Small intestine (tissue), 7 donors: ENCODE results near the gene ALDH8A1. TPM values are rescaled to one million over a fixed set of nuclear protein-coding genes. Genes with fewer than 3 reads are reported as not detected.

ENCODE experiments used
- DNase-seq, 2 donors: peaks; one replicate each; pipeline versions ENCODE4 v3.0.0 to v3.0.0-alpha.2; 2013
- FAIRE-seq: peaks from 2 replicates; lab custom pipeline; 2012; peaks lifted over from hg19 to GRCh38; lab: Jason Lieb, UNC
- H3K27ac ChIP-seq, 3 donors: one replicate each; pipeline ENCODE4 v1.5.1; 2013; ENCODE audit warnings: low read length in 2 of 3, mild to moderate bottlenecking in 2 of 3, control low read depth in 1 of 3, inconsistent platforms in 1 of 3, low read depth in 1 of 3, moderate library complexity in 1 of 3
- H3K27me3 ChIP-seq, 3 donors: one replicate each; pipeline ENCODE4 v1.6.1; 2013; ENCODE audit warnings: low read length in 3 of 3, inconsistent platforms in 1 of 3; ENCODE audit not compliant: control insufficient read depth in 3 of 3, insufficient read depth in 3 of 3
- H3K36me3 ChIP-seq, 3 donors: one replicate each; pipeline ENCODE4 v1.6.1; 2013; ENCODE audit warnings: low read length in 3 of 3, inconsistent platforms in 1 of 3, low read depth in 1 of 3, mild to moderate bottlenecking in 1 of 3, moderate library complexity in 1 of 3; ENCODE audit not compliant: control insufficient read depth in 3 of 3, insufficient read depth in 2 of 3
- H3K4me1 ChIP-seq, 3 donors: one replicate each; pipeline ENCODE4 v1.6.1; 2013; ENCODE audit warnings: low read length in 2 of 3, inconsistent platforms in 1 of 3, low read depth in 1 of 3, mild to moderate bottlenecking in 1 of 3, moderate library complexity in 1 of 3; ENCODE audit not compliant: control insufficient read depth in 3 of 3, insufficient read depth in 2 of 3
- H3K4me3 ChIP-seq, 3 donors: one replicate each; pipeline ENCODE4 v1.5.1; 2013; ENCODE audit warnings: low read length in 3 of 3, control low read depth in 1 of 3, inconsistent platforms in 1 of 3, low read depth in 1 of 3, mild to moderate bottlenecking in 1 of 3, moderate library complexity in 1 of 3
- H3K9me3 ChIP-seq, 2 donors: one replicate each; pipeline ENCODE4 v1.6.1; 2013; ENCODE audit warnings: low read depth in 1 of 2, low read length in 1 of 2; ENCODE audit not compliant: control insufficient read depth in 2 of 2, insufficient read depth in 1 of 2
- WGBS, 3 donors: extraction: QIAGEN DNeasy Blood & Tissue Kit; methylation state at CpG; one replicate each; pipeline ENCODE4 v1.1.7; 2013; 5-methylcytosine and 5-hydroxymethylcytosine counted together
- polyA plus RNA-seq, 4 donors: library from polyadenylated mRNA; stranded (reverse) in 3 of 4; unstranded in 1 of 4; fragments of 200-250 nt in 3 of 4; fragments of 120-200 nt in 1 of 4; gene quantifications; one replicate each; pipeline versions ENCODE4 v1.2.1 to v1.2.3, GENCODE V29; 2013
- donor health status: healthy with polysubstance abuse.
- donor health status: control.
- donor health status: control.
- donor health status: Bipolar disorder and iron deficiency.
- donor health status: healthy.

ALDH8A1 gene
- polyA plus RNA-seq, 4 donors = 0.15 to 1.1 (median 0.21) TPM

DNA sequence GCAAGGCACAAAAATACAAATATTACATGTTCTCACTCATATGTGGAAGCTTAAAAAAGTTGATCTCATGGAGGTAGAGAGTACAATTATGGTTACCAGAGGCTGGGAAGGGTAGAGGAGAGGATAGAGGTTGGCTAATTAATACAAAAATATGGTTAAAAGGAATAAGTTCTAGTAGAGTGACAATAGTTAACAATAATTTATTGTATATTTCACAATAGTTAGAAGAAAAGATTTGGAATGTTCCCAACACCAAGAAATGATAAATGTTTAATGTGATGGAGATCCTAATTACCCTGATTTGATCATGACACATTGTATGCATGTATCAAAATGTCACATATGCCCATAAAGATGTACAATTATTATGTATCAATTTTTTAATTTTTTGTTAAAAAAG lies 1.8 kb downstream of the ALDH8A1 start:
- H3K27me3 ChIP-seq = no peaks in the 10 kb centered on the region
- no peaks in the 10 kb centered on the region for H3K36me3 ChIP-seq
- H3K9me3 ChIP-seq = peaks cover 0 to 2% of the 10 kb centered on the region in 2 donors
- no peaks in the 10 kb centered on the region for H3K4me1 ChIP-seq
- H3K4me3 ChIP-seq = no peak overlapping the region
- DNase-seq = no peak
- FAIRE-seq = no peak
- H3K27ac ChIP-seq = no peak overlapping the region

DNA sequence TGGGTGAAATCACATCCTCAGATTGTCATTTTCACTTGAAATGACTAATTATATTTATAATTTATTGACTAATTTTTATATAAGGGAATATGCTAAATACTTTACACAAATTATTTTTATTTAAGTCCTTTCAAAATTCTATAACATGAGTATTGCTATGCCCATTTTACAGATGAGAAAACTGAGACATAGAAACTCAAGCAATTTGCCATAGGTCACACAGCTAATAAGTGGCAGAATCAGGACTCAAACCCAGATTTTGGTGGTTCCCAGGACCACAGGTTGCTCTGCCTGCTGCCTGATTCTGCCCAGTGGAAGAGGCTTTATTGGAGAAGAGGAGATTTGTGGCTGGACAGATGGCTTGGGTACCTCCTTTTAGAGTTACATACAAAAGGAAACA lies 4.9 kb downstream of the ALDH8A1 start:
- H3K4me1 ChIP-seq = no peaks in the 10 kb centered on the region
- no peak overlapping the region for H3K27ac ChIP-seq
- no peaks in the 10 kb centered on the region for H3K27me3 ChIP-seq
- H3K9me3 ChIP-seq = peaks cover 0 to 2% of the 10 kb centered on the region in 2 donors
- H3K4me3 ChIP-seq = no peak overlapping the region
- FAIRE-seq = no peak
- H3K36me3 ChIP-seq = no peaks in the 10 kb centered on the region
- DNase-seq = no peak

DNA sequence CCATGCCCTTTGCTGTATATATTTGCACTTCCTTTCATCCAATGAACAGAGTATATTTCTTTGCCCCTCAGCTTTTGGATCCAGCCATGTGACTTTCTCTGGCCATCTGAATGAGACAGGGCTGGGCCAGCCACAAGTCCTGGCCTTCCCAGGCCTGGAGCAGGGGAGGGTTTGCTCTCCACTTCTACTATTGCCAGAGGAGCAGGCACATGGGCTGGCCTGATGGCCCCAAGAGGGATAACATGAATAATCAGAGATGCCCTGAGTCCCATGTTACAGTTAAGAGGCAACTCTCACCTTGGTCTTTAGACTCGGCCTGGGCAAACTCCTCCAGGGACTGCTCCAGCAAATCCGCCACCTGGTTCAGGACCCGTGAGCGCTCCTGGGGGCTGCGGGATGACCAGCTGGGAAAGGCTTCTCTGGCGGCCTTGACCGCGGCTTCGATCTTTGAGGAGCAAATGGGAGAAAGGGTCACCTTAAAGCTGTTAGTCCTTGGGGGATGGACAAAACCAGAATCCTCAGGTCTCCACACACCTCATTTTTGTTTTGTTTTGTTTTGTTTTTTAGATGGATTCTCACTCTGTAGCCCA lies 6.3 kb downstream of the ALDH8A1 start:
- no peak for FAIRE-seq
- WGBS, 3 donors = 96 to 99% (median 98%) methylated on average over 9 of the region's 9 CpGs
- no peak overlapping the region for H3K27ac ChIP-seq
- H3K36me3 ChIP-seq = no peaks in the 10 kb centered on the region
- H3K4me3 ChIP-seq = no peak overlapping the region
- H3K9me3 ChIP-seq = peaks cover 0 to 2% of the 10 kb centered on the region in 2 donors
- no peaks in the 10 kb centered on the region for H3K27me3 ChIP-seq
- DNase-seq = no peak
- no peaks in the 10 kb centered on the region for H3K4me1 ChIP-seq

DNA sequence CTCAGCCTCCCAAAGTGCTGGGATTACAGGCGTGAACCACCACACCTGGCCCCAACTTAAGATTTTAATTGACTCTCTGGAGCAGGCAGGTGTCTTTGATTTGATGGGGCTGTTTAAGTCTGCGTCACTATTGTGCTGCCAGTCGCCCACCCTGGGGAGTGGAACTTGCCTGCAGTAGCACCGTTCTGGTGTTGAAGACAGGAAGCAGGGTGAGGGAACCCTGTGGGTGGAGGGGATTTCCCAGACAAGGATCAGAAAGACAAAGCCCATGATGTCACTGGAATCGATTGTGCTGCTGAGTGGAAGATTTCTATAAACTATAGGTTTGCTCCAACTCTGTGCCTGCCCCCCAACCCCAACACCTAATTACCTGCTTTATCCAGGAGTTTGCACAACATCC lies 11.0 kb downstream of the ALDH8A1 start:
- H3K4me3 ChIP-seq = no peak overlapping the region
- no peaks in the 10 kb centered on the region for H3K27me3 ChIP-seq
- DNase-seq = no peak
- WGBS, 3 donors = 57 to 66% (median 62%) methylated on average over 5 of the region's 5 CpGs
- peaks cover 0 to 3% (median 0%) of the 10 kb centered on the region in 3 donors for H3K4me1 ChIP-seq
- no peak overlapping the region for H3K27ac ChIP-seq
- no peaks in the 10 kb centered on the region for H3K9me3 ChIP-seq
- no peak for FAIRE-seq
- H3K36me3 ChIP-seq = no peaks in the 10 kb centered on the region

DNA sequence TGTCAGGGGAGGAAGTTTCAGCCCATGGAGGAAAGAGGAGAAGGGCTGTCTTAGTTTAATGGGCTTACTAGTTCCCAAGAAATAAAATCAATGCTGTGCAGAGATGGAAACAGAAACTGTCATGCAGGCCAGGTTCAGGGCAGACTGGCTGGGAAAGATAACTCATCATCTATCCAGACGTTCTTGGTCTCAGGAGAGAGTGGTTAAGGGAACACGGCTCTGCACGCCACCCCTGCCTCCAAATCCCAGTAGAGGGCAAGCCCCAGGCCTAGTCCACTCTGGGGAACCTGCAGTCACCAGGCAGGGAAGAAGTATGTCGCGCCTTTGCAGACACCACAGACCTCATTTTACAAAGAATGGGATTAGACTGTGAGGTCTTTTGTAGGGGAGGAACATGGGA lies 12.5 kb downstream of the ALDH8A1 start:
- FAIRE-seq = no peak
- H3K4me3 ChIP-seq = no peak overlapping the region
- WGBS, 3 donors = 75 to 85% (median 78%) methylated on average over 5 of the region's 5 CpGs

DNA sequence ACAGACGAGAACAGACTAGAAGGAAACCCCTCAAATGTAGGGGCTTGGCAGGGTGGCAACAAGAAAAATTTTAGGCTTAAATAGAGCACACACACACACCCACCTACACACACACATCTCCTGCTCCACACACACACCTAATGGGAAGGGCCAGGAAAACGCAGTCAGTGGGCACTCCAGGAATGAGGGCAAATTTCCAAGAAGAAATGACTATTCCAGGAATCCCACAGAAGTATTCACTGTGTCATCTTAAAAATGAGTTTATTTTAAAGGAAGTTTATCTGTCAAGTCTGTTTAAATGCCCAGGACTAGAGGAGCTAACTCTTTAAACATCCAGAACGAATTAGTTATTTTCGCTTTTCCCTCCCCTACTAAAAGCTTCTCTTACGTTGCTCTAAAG lies 13.0 kb downstream of the ALDH8A1 start:
- Histone ChIP-seq H3K27me3 (no peaks in the 10 kb centered on the region), H3K27ac (no peak overlapping the region), H3K4me1 (peaks cover 0 to 3% (median 0%) of the 10 kb centered on the region in 3 donors), H3K9me3 (no peaks in the 10 kb centered on the region), H3K36me3 (no peaks in the 10 kb centered on the region), H3K4me3 (no peak overlapping the region)
- FAIRE-seq (no peak), DNase-seq (no peak)
- 74 to 86% (median 78%) methylated on average over 5 of the region's 5 CpGs for WGBS, 3 donors

More for the DNA sequence above, 12.5 kb downstream of the ALDH8A1 start:
- Histone ChIP-seq H3K4me1 (peaks cover 0 to 3% (median 0%) of the 10 kb centered on the region in 3 donors), H3K9me3 (no peaks in the 10 kb centered on the region), H3K36me3 (no peaks in the 10 kb centered on the region), H3K27me3 (no peaks in the 10 kb centered on the region), H3K27ac (no peak overlapping the region)
- DNase-seq = no peak

DNA sequence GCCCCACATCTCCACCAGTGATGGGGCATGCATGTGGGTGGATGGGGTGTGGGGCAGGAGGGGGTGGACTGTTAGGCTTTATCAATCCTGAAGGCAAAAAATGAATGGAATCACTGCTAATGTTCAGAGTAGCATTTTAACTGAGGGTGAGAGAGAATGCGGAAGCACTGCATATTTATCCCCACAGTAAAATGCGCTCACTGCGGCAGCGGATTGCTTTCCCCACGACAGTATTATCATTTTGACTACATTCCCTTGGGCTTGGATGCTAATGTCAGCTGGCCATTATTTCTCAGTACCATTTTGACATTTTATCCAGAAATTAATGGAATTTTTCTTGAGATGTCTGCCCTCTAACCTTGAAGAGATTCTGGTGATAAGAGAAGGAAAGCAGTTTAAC lies 13.4 kb downstream of the ALDH8A1 start:
- no peaks in the 10 kb centered on the region for H3K9me3 ChIP-seq
- H3K36me3 ChIP-seq = no peaks in the 10 kb centered on the region
- no peak overlapping the region for H3K27ac ChIP-seq
- DNase-seq (no peak), FAIRE-seq (no peak)
- H3K4me3 ChIP-seq = no peak overlapping the region
- H3K4me1 ChIP-seq = peaks cover 0 to 3% (median 0%) of the 10 kb centered on the region in 3 donors
- 90 to 98% (median 93%) methylated on average over 5 of the region's 5 CpGs for WGBS, 3 donors
- H3K27me3 ChIP-seq = no peaks in the 10 kb centered on the region

DNA sequence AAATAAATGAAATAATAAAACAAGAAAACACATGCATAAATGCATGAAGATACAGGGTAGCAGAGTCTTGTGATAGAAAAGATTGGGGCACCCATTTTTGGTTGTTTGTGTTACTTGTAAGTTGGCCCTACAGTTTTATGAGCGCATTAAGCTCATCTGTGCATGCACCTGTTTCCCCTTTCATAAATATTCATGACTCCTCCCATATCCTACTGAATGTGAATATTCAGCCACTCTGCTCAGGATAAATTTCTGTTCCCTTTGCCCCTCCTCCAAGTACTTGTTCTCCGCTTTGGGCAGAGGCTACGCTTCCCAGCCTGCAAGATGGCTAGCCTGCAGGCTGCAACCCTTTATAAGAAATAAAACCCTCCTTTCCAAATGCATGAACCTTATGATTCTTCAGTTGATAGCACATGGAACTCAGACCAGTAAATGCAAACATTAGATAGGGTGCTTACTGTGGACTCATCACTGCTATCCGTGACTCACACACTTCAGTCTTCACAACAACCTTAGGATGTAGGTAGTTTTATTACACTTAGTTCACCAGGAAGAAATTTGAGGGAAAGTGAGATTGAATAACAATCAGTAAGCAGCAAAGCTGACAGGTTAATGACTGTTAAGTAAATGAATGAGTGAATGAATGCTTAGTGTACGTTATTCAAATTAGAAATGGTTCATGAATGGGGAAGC lies 15.0 kb downstream of the ALDH8A1 start:
- Histone ChIP-seq H3K4me1 (peaks cover 0 to 3% (median 0%) of the 10 kb centered on the region in 3 donors), H3K36me3 (no peaks in the 10 kb centered on the region), H3K27ac (no peak overlapping the region), H3K4me3 (no peak overlapping the region), H3K9me3 (no peaks in the 10 kb centered on the region), H3K27me3 (no peaks in the 10 kb centered on the region)
- FAIRE-seq (no peak), DNase-seq (peak; percentile 27 to 44)
- WGBS, 3 donors = 81 to 90% (median 85%) methylated on average over 5 of the region's 5 CpGs
